ENCODE data around the gene MGA. TPM values are rescaled to one million over a fixed set of nuclear protein-coding genes. Genes with fewer than 3 reads are reported as not detected.

The MGA gene
- total and polyA plus RNA-seq, 2 of the 8 experiments (the other 6 are each of a cell fraction or from before 2014, with no cell fraction given) = 7.6 to 53.2 TPM

- TF ChIP-seq JUND (IDR thresholded peaks at IDR 0.05; ENCODE audit: low read length) = no peak
Measured at GRCh38 chr15:41653760-41654159, 6.4 kb upstream of the MGA start (continued).

All from H1 (cell line).